ENCODE results near the gene PRDM15.

PRDM15 gene

DNA sequence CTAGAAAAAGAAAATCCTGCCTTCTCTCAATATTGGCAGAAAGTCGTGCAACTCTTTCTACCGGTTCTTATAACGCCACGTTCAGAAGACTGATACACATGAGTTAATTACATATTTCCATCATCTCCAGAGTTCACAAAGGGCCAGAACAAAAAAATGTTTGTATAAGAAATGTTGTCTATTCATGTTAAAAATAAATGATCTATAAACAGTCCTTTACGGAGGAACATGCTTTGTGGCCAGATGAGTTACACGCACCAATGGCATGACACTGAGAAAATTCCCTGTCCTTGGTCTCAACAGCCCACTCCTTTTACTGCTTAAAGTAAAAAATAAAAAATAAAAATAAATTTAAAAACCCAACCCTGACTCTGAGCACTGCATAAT is 45.2 kb upstream of the PRDM15 start:
- peak; percentile 55 for DNase-seq (ENCODE audit: low read depth)
- no peak overlapping the region for H3K4me3 ChIP-seq (ENCODE audit: low read depth, low read length)
- TF ChIP-seq CTCF (conservative IDR thresholded peaks at IDR 0.05; ENCODE audit: low read depth, low read length) = no peak

DNA sequence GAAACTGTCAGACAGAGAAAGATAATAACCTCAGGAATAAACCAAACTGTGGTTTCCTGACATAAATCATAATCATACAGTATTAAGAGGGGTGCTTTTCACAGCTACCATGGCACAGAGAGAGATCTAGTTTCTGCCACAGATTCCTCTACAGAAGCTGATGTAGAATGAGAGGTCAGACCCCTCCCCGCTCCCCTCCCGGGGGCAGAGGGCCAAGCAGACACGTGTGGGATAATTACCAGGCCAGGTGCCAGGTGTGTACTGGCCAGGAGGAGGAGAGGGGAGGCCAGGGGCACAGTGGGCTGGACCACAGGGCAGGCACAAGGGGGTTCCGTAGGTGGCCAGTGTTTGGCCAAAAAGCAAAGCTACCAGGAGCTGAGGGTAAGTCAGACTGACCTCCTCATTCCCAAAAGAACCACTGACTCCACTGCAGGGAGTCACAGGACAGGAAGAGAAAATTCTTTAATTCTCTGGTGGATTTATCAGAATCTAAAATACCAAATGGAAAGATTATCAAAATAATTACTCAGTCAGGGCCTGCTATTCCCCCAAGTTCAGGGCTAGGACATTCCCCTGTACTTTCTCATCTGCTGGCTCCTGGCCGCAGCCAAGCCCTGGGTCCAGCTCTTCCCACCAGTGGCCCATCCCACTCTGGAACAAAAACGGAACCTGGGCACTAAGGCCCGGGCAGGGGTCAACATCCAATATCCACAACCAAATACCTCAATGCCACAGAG is 44.7 kb upstream of the PRDM15 start:
- H3K4me3 ChIP-seq (ENCODE audit: low read depth, low read length) = no peak overlapping the region
- peak; percentile 59 for DNase-seq (ENCODE audit: low read depth)
- no peak for TF ChIP-seq CTCF (conservative IDR thresholded peaks at IDR 0.05; ENCODE audit: low read depth, low read length)

DNA sequence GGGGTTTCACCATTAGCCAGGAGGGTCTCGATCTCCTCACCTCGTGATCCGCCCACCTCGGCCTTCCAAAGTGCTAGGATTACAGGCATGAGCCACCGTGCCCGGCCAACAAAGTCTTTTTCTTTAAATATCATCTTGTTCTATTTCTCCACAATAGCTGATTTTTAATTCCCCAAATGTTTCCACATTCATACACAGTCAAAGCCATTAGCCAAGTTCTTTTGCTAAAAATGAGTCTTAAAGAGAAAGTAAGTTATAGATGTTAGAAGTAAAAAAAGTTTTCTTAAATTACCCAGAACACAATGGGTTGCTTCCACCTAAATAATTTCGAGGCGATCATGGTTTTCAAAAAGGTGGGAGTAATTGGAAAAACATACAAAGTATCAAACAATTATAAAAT is 44.0 kb upstream of the PRDM15 start:
- no peak for DNase-seq (ENCODE audit: low read depth)
- no peak for TF ChIP-seq CTCF (conservative IDR thresholded peaks at IDR 0.05; ENCODE audit: low read depth, low read length)
- no peak overlapping the region for H3K4me3 ChIP-seq (ENCODE audit: low read depth, low read length)

DNA sequence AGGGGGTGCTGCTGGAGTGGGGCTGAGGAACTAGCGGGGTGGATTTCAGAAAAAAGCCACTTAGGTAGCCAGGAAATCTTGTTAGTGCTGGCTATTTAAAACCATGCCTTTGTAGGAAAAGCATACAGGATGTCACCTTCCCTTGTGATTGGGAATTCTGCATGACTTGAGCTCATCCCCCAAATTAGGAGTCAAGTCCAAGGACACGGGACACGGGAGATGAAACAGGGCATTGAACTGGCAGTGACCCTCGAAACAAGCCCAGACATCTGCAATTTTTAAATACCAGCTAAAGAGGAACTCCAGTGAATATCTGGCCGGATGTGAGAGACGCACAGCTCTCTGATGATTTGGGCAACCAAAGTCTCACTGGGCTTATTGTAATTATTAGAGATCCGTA is 41.9 kb upstream of the PRDM15 start:
- H3K4me3 ChIP-seq (ENCODE audit: low read depth, low read length) = no peak overlapping the region
- no peak for TF ChIP-seq CTCF (conservative IDR thresholded peaks at IDR 0.05; ENCODE audit: low read depth, low read length)
- DNase-seq (ENCODE audit: low read depth) = no peak

GRCh38 chr21:41920476-41920875 is 41.3 kb upstream of the PRDM15 start:
- no peak for TF ChIP-seq CTCF (conservative IDR thresholded peaks at IDR 0.05; ENCODE audit: low read depth, low read length)
- no peak for DNase-seq (ENCODE audit: low read depth)
- H3K4me3 ChIP-seq (ENCODE audit: low read depth, low read length) = no peak overlapping the region

- TF ChIP-seq CTCF (conservative IDR thresholded peaks at IDR 0.05; ENCODE audit: low read depth, low read length) = no peak
- no peak overlapping the region for H3K4me3 ChIP-seq (ENCODE audit: low read depth, low read length)
- DNase-seq (ENCODE audit: low read depth) = no peak
Observed at GRCh38 chr21:41919666-41920398, 40.7 kb upstream of the PRDM15 start.
